Choroid plexus epithelial cell (primary cell): ENCODE results near the gene EEFSEC.

ENCODE experiments used
- DNase-seq: peaks from one replicate; pipeline ENCODE4 v3.0.0-alpha.2; 2010; ENCODE audit warnings: low read depth
- H3K4me3 ChIP-seq: 2 replicates; pipeline ENCODE4 v1.5.1; 2011; ENCODE audit warnings: low read depth, mild to moderate bottlenecking, control low read depth, low read length, moderate library complexity
- CTCF ChIP-seq: conservative IDR thresholded peaks from 2 replicates; pipeline ENCODE4 v1.5.1; 2011; ENCODE audit warnings: low read depth, mild to moderate bottlenecking, control low read depth, inconsistent platforms, low read length, moderate library complexity

Gene EEFSEC

GRCh38 chr3:128367221-128367620 lies 213.9 kb downstream of the EEFSEC start:
- no peak for TF ChIP-seq CTCF
- H3K4me3 ChIP-seq: no peak overlapping the region
- DNase-seq: no peak

DNA sequence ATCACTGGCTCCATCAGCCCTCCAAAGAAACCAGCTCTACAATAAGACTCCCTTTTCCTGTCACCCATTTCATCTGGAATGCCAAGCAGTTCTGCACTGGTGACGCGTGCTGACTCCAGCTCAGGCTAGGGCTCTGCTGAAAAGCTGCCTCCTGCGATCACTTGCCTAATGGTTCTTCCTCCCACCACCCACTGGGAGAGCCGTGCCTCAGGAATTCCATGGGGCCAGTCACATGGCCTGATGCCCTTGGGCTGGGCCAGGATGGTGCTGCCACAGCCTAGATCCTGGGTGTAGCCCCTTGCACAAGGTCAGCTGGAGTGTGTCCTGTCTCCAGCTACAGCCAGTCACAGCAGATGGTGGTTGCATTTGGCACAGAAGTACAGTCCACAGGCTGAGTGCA lies 214.5 kb downstream of the EEFSEC start:
- peak; percentile 27 for DNase-seq
- TF ChIP-seq CTCF: no peak

DNA sequence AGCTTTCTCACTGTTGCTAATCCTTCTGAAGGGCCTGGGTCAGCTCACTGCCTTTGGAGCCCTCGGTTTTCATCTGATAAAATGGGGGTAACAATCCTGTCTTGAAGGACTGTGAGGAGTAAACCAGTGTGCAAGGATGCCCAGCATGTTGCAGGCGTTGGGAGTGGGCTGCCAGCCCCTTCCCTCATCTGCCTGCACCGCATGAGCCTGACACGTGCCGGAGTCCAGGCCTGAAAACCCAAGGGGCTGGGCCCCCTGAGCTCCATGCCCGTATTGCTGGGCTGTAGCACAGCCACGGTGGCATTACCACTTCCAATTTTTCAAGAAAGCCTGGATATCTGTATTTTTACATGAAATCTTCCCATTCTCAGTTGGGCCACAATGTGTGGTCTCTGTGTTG lies 215.3 kb downstream of the EEFSEC start:
- H3K4me3 ChIP-seq: no peak overlapping the region
- no peak for DNase-seq
- TF ChIP-seq CTCF: no peak

More for the DNA sequence above, 214.5 kb downstream of the EEFSEC start:
- no peak overlapping the region for H3K4me3 ChIP-seq

- TF ChIP-seq CTCF: no peak
- DNase-seq: no peak
- no peak overlapping the region for H3K4me3 ChIP-seq
These were observed 215.9 kb downstream of the EEFSEC start for GRCh38 chr3:128369121-128369703.

GRCh38 chr3:128369881-128370642 lies 216.8 kb downstream of the EEFSEC start:
- no peak overlapping the region for H3K4me3 ChIP-seq
- no peak for TF ChIP-seq CTCF
- no peak for DNase-seq

DNA sequence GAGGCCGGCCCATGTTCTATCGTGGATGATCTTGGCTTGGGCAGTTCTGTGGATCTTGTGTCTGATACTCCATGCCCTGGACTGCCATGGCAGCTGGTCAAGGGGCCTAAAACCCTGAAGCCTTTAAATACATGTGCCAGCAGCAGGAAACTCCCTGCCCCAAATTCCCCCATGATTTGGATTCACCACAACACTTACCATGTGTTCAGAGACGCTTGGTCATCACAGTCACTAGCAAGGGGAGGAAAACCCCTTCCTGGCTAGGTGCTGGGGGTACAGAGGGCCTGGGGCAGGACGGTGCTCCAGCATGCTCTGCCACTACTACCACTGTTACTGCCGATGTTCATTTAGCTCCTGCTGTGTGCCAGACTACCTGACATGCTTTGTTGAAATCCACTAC lies 219.0 kb downstream of the EEFSEC start:
- DNase-seq: no peak
- H3K4me3 ChIP-seq: no peak overlapping the region
- TF ChIP-seq CTCF: no peak
